CD14-positive monocyte (primary cell): ENCODE measurements around the gene HSPB3. TPM values are rescaled to one million over a fixed set of nuclear protein-coding genes. Genes with fewer than 3 reads are reported as not detected.

Source experiments
- DNase-seq, 3 donors: peaks; one replicate each; pipeline ENCODE4 v3.0.0-alpha.2; 2011 to 2022
- H2AFZ ChIP-seq: 2 replicates; pipeline ENCODE4 v1.6.0; 2012; ENCODE audit warnings: mild to moderate bottlenecking, low read depth, low read length, inconsistent platforms; ENCODE audit not compliant: insufficient read depth, poor library complexity, severe bottlenecking
- H3K27ac ChIP-seq, 2 donors: 1 replicate in 1 of 2; 2 replicates in 1 of 2; pipeline ENCODE4 v1.5.1; 2012 to 2013; ENCODE audit warnings: low read length in 2 of 2, control low read depth in 1 of 2, inconsistent platforms in 1 of 2, low read depth in 1 of 2, mild to moderate bottlenecking in 1 of 2
- H3K27me3 ChIP-seq, 2 donors: one replicate each; pipeline versions ENCODE4 v1.6.0 to v1.6.1; 2011 to 2013; ENCODE audit warnings: low read length in 2 of 2; ENCODE audit not compliant: control insufficient read depth in 2 of 2, insufficient read depth in 2 of 2
- H3K36me3 ChIP-seq, 2 donors: replicated peaks in 1 of 2; 1 replicate in 1 of 2; 2 replicates in 1 of 2; pipeline versions ENCODE4 v1.5.1 to v1.6.1; 2012 to 2013; ENCODE audit warnings: low read length in 2 of 2, control low read depth in 1 of 2, inconsistent platforms in 1 of 2, mild to moderate bottlenecking in 1 of 2; ENCODE audit not compliant: insufficient read depth in 2 of 2, control insufficient read depth in 1 of 2
- H3K4me1 ChIP-seq, 2 donors: 1 replicate in 1 of 2; 2 replicates in 1 of 2; pipeline versions ENCODE4 v1.5.1 to v1.6.1; 2012 to 2013; ENCODE audit warnings: low read length in 2 of 2, control low read depth in 1 of 2, inconsistent platforms in 1 of 2, mild to moderate bottlenecking in 1 of 2, moderate library complexity in 1 of 2; ENCODE audit not compliant: insufficient read depth in 2 of 2, control insufficient read depth in 1 of 2
- H3K4me2 ChIP-seq: replicated peaks from 2 replicates; pipeline ENCODE3; 2012; ENCODE audit warnings: low read length, moderate library complexity, mild to moderate bottlenecking; ENCODE audit not compliant: poor library complexity, severe bottlenecking; ENCODE audit errors: extremely low read depth
- H3K4me3 ChIP-seq, 3 experiments: fragments of 200-600 bp in 1 of 3; sonication (generic) in 1 of 3; replicated peaks in 1 of 3; 1 replicate in 2 of 3; 2 replicates in 1 of 3; pipeline ENCODE4 v1.5.1; 2011 to 2013; ENCODE audit warnings: low read length in 3 of 3, mild to moderate bottlenecking in 3 of 3, control low read depth in 2 of 3, low read depth in 2 of 3, inconsistent platforms in 1 of 3, moderate library complexity in 1 of 3
- H3K79me2 ChIP-seq: 2 replicates; pipeline ENCODE4 v1.6.0; 2012; ENCODE audit warnings: mild to moderate bottlenecking, control low read depth, inconsistent platforms, low read length, moderate library complexity; ENCODE audit not compliant: insufficient read depth
- H3K9ac ChIP-seq: 2 replicates; pipeline ENCODE4 v1.6.0; 2017; ENCODE audit warnings: low read length, mild to moderate bottlenecking; ENCODE audit not compliant: insufficient read depth, poor library complexity, severe bottlenecking
- H3K9me3 ChIP-seq, 2 donors: replicated peaks in 1 of 2; 1 replicate in 1 of 2; 2 replicates in 1 of 2; pipeline versions ENCODE4 v1.5.1 to v1.6.1; 2012 to 2013; ENCODE audit warnings: low read length in 2 of 2, control low read depth in 1 of 2; ENCODE audit not compliant: control insufficient read depth in 1 of 2, insufficient read depth in 1 of 2
- H4K20me1 ChIP-seq: 2 replicates; pipeline ENCODE4 v1.6.0; 2012; ENCODE audit warnings: mild to moderate bottlenecking, low read length, control low read depth, moderate library complexity; ENCODE audit not compliant: insufficient read depth
- H3K27ac Mint-ChIP-seq, 7 donors: one replicate each; pipeline ENCODE4 v1.8.0; 2020; ENCODE audit warnings: mild to moderate bottlenecking in 7 of 7, mixed read lengths in 7 of 7, moderate library complexity in 6 of 7, inconsistent platforms in 2 of 7
- H3K27me3 Mint-ChIP-seq, 3 donors: one replicate each; pipeline ENCODE4 v1.8.0; 2021 to 2022; ENCODE audit warnings: low read depth in 3 of 3, mild to moderate bottlenecking in 3 of 3, mixed read lengths in 3 of 3, moderate library complexity in 3 of 3, inconsistent platforms in 1 of 3
- H3K36me3 Mint-ChIP-seq, 2 donors: one replicate each; pipeline ENCODE4 v1.8.0; 2020; ENCODE audit warnings: mixed read lengths in 2 of 2, inconsistent platforms in 1 of 2, mild to moderate bottlenecking in 1 of 2
- H3K4me1 Mint-ChIP-seq: one replicate; pipeline ENCODE4 v1.8.0; 2020; ENCODE audit warnings: mild to moderate bottlenecking, mixed read lengths
- H3K4me3 Mint-ChIP-seq, 2 donors: one replicate each; pipeline ENCODE4 v1.8.0; 2020; ENCODE audit warnings: mild to moderate bottlenecking in 2 of 2, mixed read lengths in 2 of 2, moderate library complexity in 1 of 2
- H3K9me3 Mint-ChIP-seq, 7 donors: one replicate each; pipeline ENCODE4 v1.8.0; 2020 to 2022; ENCODE audit warnings: mixed read lengths in 7 of 7, mild to moderate bottlenecking in 6 of 7, moderate library complexity in 6 of 7, inconsistent platforms in 2 of 7
- WGBS: methylation state at CpG from one replicate; pipeline ENCODE4 v1.1.5; 2013; ENCODE audit warnings: missing lambda C conversion rate; ENCODE audit not compliant: insufficient coverage; 5-methylcytosine and 5-hydroxymethylcytosine counted together
- intact Hi-C, 2 donors: fragments of 100-400 bp; cut with micrococcal nuclease; formaldehyde crosslinking; loops; one replicate each; pipeline versions ENCODE4 v1.15.0 to v1.15.1; 2023
- polyA plus RNA-seq, 3 donors: library from polyadenylated mRNA; depleted of rRNA in 1 of 3; unstranded in 2 of 3; stranded (reverse) in 1 of 3; fragments of 300-500 nt in 2 of 3; fragments of >200 nt in 1 of 3; fragmentation: Illumina TruSeq in 2 of 3; gene quantifications; 1 replicate in 2 of 3; 2 replicates in 1 of 3; pipeline ENCODE4 v1.2.3, GENCODE V29; 2012 to 2021
- TF ChIP-seq, protein P1 (sequence below): fragments of 200-600 bp; IDR thresholded peaks from one replicate; pipeline ENCODE4 v1.8.0; 2022; ENCODE audit warnings: antibody characterized with exemption, mild to moderate bottlenecking

Gene HSPB3
- polyA plus RNA-seq, 3 donors: not detected

DNA sequence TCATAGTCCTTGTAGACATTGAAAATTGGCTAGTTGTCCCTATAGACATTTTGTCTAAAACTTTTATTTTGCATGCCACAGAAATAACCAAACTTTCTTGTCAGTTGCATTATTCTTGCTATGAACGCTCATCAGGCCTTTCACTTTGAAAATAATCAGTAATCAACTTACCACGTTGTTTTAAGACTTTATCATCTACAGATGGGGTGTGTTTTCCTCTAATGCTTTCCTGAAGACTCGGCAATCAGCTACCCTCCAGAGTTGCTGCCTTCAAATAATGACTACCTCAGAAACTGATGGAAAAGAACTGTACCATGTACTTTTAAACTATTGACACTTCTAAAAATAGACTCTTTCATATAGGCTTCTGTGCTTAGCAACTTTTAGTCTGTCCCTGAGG is 33.5 kb upstream of the HSPB3 start:
- H3K27me3 ChIP-seq: no peaks in the 10 kb centered on the region
- no peak overlapping the region for H3K27ac ChIP-seq
- Mint-ChIP-seq H3K36me3 (no peaks in the 10 kb centered on the region), H3K4me1 (no peaks in the 10 kb centered on the region), H3K4me3 (no peak overlapping the region), H3K27me3 (peaks cover 7 to 15% (median 11%) of the 10 kb centered on the region in 3 donors), H3K9me3 (no peaks in the 10 kb centered on the region), H3K27ac (no peak overlapping the region)
- H4K20me1 ChIP-seq: no peaks in the 10 kb centered on the region
- H3K9ac ChIP-seq: no peak overlapping the region
- H3K9me3 ChIP-seq: no peaks in the 10 kb centered on the region
- H3K4me1 ChIP-seq: no peaks in the 10 kb centered on the region
- H3K79me2 ChIP-seq: no peaks in the 10 kb centered on the region
- intact Hi-C loops: loop anchor here in 1 of 2 donors (5.0 kb wide), 1 partner anchor 180 kb away; no protein-coding TSS in a partner anchor
- DNase-seq: no peak
- H3K4me2 ChIP-seq: no peak overlapping the region
- WGBS: no CpG with 5 or more reads among the region's 3 CpGs
- no peaks in the 10 kb centered on the region for H3K36me3 ChIP-seq
- TF ChIP-seq, protein P1, sequence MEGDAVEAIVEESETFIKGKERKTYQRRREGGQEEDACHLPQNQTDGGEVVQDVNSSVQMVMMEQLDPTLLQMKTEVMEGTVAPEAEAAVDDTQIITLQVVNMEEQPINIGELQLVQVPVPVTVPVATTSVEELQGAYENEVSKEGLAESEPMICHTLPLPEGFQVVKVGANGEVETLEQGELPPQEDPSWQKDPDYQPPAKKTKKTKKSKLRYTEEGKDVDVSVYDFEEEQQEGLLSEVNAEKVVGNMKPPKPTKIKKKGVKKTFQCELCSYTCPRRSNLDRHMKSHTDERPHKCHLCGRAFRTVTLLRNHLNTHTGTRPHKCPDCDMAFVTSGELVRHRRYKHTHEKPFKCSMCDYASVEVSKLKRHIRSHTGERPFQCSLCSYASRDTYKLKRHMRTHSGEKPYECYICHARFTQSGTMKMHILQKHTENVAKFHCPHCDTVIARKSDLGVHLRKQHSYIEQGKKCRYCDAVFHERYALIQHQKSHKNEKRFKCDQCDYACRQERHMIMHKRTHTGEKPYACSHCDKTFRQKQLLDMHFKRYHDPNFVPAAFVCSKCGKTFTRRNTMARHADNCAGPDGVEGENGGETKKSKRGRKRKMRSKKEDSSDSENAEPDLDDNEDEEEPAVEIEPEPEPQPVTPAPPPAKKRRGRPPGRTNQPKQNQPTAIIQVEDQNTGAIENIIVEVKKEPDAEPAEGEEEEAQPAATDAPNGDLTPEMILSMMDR: no peak
- H3K4me3 ChIP-seq: no peak overlapping the region
- no peak overlapping the region for H2AFZ ChIP-seq

DNA sequence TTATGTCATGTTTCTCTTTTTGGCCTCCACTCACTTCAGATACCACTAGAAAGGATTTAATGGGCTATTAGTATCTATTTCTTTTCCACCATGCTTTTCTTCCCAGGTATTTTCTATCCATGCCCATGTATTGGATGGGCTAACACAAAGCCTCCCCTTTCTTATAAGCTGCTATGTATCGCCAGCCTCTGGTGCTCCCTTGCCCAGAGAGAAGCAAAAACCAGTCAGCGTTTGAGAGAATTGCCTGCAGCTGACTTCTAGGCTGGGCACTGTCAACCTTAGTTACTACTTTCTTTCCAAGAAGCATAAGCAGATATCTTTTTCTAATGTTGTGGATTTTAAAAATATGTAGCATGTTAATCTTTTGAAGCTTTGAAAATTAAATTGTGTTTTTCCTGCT is 30.2 kb upstream of the HSPB3 start:
- Histone ChIP-seq H3K9ac (no peak overlapping the region), H2AFZ (no peak overlapping the region), H3K4me2 (no peak overlapping the region), H3K36me3 (no peaks in the 10 kb centered on the region), H3K79me2 (no peaks in the 10 kb centered on the region), H4K20me1 (no peaks in the 10 kb centered on the region), H3K4me3 (no peak overlapping the region), H3K27ac (no peak overlapping the region), H3K9me3 (no peaks in the 10 kb centered on the region), H3K4me1 (no peaks in the 10 kb centered on the region), H3K27me3 (no peaks in the 10 kb centered on the region)
- no peak overlapping the region for H3K4me3 Mint-ChIP-seq
- no peaks in the 10 kb centered on the region for H3K36me3 Mint-ChIP-seq
- peaks cover 0 to 2% (median 0%) of the 10 kb centered on the region in 7 donors for H3K9me3 Mint-ChIP-seq
- TF ChIP-seq, protein P1: no peak
- WGBS: 100% methylated on average over 1 of the region's 2 CpGs
- no peak overlapping the region for H3K27ac Mint-ChIP-seq
- no peak for DNase-seq
- intact Hi-C loops: no loop called here
- H3K4me1 Mint-ChIP-seq: no peaks in the 10 kb centered on the region
- H3K27me3 Mint-ChIP-seq: peaks cover 4 to 15% (median 12%) of the 10 kb centered on the region in 3 donors
